NCI-H2227 (cell line): ENCODE results near the gene FAM50B.
A peak's percentile ranks its signal among the peaks of the same experiment; 100 is the strongest.
"Not testable (repeated sequence)": the region's sequence is repeated elsewhere in the genome, so short reads cannot be mapped to it uniquely, and the experiment has no call there.

ENCODE experiments used
- DNase-seq: peaks from one replicate; lab custom pipeline; 2025; ENCODE audit not compliant: unreplicated experiment; lab: John Stamatoyannopoulos, UW

The FAM50B gene

DNA sequence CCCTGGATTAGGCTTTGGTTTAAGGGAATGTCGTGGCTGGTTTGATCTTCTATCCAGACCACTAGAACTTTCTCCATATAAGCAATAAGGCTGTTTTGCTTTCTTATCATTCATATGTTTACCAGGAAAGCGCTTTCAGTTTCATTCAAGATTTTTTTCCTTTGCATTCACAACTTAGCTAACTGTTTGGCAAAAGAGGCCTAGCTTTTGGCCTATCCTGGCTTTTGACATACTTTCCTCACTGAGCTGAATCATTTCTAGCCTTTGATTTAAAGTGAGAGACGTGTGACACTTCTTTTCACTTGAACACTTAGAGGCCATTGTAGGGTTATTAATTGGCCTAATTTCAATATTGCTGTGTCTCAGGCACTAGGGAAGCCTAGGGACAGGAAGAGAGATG is 1.7 kb upstream of the FAM50B start:
- DNase-seq: no peak

DNA sequence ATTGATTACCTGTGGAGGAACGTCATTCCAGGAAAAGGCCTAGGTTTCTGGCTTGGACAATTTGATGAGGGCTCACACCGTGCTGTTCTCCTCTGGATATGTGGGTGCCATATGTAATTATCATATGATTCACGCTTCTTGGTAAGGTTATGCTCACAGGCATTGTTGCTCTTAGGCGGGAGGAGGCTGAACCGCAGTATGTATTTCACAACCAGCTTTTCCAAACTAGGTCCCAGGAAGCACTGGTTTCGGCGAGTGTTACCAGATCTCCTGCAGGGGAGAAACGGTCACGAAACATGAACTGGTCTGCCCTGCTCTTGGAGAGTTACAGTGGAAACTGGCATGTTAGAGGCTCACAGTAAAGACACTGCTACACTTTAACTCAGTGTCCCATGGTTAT is 793 bp upstream of the FAM50B start:
- DNase-seq: peak; percentile 32

DNA sequence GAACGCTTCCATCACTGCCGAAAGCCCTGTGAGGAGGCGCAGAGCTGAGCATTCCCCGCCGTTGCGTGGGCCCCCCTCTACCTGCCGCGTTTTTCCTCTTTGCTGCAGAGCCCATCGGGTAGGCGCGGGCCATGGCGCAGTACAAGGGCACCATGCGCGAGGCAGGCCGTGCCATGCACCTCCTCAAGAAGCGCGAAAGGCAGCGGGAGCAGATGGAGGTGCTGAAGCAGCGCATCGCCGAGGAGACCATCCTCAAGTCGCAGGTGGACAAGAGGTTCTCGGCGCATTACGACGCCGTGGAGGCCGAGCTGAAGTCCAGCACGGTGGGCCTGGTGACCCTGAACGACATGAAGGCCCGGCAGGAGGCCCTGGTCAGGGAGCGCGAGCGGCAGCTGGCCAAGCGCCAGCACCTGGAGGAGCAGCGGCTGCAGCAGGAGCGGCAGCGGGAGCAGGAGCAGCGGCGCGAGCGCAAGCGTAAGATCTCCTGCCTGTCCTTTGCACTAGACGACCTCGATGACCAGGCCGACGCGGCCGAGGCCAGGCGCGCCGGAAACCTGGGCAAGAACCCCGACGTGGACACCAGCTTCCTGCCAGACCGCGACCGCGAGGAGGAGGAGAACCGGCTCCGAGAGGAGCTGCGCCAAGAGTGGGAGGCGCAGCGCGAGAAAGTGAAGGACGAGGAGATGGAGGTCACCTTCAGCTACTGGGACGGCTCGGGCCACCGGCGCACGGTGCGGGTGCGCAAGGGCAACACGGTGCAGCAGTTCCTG is 693 bp downstream of the FAM50B start:
- DNase-seq: no peak

DNA sequence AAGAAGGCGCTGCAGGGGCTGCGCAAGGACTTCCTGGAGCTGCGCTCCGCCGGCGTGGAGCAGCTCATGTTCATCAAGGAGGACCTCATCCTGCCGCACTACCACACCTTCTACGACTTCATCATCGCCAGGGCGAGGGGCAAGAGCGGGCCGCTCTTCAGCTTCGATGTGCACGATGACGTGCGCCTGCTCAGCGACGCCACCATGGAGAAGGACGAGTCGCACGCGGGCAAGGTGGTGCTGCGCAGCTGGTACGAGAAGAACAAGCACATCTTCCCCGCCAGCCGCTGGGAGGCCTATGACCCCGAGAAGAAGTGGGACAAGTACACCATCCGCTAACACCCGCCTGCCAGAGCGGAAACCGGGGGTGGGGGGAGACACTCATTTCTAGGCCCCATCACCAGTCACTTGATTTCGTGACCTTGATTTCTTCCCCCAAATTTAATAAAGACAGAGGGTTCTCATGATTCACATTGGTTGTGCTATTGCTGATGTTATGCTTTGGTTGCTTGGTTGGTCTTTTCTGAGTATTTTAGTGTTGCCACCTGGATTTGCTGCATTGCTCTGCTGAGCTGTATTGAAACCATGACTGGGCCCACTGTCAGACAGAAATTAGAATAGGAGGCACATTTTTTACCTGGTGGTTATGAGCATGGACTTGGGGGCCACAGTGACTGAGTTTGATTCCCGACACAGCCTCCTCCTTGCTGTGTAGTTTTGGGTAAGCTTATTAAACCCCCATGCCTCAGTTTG is 1.5 kb downstream of the FAM50B start:
- no peak for DNase-seq

DNA sequence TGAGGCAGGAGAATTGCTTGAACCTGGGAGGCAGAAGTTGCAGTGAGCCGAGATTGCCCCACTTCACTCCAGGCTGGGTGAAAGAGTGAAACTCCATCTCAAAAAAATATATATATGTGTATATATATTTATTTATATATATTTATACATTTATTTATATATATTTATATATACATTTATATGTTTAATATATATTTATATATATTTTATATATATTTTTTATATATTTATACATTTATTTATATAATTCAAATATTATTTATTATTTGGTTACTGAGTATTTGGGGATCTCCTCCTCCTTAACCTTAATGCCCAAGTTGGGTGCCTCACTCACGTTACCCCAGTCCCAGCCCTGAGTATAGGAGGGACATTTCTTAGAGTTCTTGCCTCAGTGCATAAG is 2.7 kb downstream of the FAM50B start:
- no peak for DNase-seq

DNA sequence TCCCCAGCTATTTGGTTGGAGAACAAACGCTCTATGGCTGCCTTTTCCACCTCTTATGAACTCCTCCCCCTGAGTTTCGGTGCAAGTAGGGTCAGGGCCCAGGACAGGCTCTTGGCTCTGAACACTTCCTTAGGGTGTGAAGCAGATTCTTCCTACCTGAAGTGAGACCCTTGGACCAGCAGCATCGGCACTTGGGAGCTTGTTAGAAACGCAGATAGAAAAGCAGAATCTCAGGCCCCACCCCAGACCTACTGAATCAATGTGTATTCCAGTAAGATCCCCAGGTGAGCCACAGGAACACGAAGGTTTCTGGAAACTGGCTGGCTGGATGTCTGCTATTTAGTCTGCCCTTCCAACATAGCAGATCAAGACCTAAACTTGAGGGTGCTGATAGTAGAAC is 3.2 kb downstream of the FAM50B start:
- no peak for DNase-seq

DNA sequence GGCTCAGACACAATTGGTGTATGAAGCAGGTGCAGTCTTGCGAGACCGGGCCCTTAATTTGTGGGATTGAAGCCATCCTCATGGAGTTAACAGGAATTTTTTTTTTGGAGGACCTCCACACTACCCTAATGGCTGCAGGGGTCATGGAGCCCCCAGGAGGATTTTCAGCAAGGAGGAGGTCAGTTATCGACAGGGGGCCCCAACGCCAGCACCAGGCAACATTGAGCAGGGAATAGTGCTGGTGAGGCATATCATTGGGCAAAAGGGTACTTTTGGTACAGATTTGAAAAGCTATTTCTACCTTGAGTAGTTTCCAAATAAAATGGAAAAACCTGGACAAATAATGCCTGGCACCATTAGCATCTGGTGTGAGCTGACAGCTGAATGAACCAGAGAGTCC is 6.7 kb downstream of the FAM50B start:
- no peak for DNase-seq

DNA sequence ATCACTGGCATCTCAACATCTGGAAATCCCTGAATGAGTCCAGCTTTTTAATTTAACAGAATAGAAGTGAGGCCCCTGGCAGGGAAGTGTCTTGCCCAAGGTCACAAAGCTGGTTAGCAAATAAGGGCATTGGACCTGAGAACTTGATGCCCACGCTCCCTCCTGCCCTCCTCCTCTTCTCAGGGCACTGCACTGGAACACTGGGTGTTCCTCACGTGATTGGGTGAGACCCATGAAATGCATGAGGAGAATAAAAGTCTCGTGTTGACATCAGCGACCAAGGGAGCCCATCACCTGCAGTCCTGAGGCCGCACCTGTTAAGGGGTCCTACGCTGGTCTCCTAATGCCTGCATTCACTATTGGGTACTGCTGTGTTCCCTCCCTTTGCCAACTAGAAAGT is 7.4 kb downstream of the FAM50B start:
- no peak for DNase-seq

DNA sequence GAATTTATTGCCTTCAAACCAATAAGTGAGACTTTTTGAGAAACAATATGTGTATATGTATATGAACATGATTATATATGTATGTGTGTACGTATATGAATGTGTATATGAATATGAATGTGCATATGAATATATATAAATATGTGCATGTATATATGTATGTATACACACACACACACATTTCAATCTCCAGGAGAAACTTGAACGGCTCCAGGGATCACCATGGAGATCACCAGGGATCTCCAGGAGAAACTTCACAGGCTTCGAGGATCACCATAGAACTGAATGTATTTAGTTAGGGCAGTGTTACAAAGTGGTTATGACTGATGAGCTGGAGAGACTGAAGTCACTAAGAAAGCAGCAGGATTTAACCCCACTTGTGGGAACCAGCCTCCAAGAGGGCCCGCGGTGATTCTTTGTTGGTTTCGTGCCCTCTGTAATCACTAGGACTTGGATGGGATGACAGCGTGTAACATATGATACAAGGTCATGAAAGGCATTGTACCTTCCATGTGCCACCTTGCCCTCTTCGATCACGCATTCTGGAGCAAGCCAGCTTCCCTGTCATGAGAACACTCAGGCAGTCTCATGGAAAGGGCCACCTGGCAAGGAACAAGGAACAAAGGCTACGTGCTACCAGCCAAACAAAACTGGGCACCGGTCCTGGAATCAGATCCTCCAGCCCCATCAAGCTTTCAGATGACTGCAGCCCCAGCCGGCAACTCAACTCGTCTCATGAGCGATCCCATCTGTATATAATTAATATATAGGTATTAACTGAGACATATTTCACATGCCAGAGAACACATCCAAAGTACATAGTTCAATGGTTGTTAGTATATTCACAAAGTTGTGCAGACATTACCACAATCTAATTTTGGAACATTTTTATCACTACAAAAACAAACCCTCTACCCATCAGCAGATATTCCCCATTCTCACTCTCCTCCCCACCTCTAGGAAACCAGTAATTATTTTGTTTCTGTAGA is 8.6 kb downstream of the FAM50B start:
- DNase-seq: no peak

DNA sequence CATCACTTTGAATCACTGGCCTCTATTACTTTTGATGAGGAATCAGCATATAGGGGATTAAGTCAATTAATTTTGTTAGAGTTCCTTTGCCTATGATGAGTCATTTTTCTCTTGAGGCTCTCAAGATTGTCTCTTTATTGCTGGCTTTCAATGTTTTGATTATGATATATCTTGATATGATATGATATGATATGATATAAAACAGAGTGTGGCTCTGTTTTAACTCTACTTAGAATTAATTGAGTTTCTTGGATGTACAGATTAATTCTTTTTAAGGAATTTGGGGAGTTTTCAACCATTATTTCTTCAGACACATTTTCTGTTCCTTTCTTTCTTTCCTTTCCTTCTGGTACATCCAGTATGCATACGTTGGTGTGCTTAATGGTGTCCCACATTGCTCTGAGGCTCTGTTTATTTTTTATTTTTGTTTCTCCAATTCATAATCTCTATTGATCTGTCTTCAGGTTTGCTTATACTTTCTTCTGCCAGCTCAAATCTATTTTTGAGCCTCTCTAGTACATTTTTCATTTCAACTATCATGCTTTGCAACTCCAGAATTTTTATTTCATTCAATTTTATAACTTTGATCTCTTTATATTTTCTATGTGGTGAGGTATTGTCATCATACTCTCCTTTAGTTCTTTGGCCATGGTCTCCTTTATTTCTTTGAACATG is 10.8 kb downstream of the FAM50B start:
- DNase-seq: no peak

DNA sequence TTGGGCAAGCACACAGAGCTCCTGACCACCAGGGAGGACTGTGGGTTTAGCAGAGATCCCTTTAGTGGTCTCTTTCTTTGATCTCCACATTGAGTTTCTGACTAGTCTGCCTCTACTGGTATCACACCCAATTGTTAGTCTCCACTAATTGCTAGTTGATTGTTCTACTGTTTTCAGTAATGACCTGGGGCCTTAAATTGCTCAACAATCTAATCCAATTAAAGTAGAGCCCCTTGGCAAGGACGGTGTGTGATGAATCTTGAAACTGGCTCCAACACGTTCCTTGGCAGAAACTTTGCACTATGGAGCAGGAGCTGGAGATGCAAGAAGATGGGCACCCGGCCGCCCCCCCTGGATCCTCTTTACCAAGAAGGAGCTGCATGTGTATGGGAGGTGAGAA is 12.3 kb downstream of the FAM50B start:
- no peak for DNase-seq

DNA sequence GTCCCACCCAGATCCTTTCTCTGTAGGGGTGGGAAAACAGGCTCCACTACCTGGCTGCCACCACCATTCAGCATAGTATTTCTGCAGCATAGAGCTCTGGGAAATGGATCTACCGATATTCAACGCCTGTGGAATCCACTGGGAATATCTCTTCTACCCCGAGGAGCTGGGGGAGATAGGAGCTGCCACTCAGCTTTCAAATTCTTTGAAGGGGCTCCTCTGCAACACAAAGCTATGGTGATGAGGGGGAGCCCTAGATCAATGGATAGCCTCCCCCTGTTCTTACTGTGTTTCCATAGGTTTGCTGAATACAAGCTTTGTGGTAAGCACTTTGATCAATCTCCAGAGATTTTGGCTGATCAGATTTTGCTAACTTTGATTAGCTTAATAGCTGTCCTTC is 12.9 kb downstream of the FAM50B start:
- DNase-seq: no peak

DNA sequence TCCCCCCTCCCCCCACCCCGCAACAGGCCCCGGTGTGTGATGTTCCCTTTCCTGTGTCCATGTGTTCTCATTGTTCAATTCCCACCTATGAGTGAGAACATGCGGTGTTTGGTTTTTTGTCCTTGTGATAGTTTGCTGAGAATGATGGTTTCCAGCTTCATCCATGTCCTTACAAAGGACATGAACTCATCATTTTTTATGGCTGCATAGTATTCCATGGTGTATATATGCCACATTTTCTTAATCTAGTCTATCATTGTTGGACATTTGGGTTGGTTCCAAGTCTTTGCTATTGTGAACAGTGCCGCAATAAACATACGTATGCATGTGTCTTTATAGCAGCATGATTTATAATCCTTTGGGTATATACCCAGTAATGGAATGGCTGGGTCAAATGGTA is 14.1 kb downstream of the FAM50B start:
- not testable (repeated sequence) for DNase-seq

DNA sequence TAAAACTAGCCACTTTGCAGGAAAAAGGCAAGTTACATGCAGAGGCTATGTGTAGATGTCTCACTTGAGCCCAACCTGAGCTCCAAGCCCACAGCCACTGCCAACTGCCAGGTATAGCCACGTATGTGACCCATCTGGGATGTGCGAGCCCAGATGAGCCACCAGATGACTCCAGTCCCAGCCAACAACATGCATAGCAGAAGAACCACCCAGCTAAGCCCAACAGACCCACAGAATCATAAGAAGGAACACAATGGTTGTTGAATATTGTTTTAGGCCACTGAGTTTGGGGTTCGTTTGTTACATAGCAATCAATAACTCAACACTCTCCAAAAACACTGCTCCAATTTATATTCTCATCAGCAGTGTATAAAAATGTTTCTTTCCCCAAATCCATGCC is 16.3 kb downstream of the FAM50B start:
- no peak for DNase-seq

DNA sequence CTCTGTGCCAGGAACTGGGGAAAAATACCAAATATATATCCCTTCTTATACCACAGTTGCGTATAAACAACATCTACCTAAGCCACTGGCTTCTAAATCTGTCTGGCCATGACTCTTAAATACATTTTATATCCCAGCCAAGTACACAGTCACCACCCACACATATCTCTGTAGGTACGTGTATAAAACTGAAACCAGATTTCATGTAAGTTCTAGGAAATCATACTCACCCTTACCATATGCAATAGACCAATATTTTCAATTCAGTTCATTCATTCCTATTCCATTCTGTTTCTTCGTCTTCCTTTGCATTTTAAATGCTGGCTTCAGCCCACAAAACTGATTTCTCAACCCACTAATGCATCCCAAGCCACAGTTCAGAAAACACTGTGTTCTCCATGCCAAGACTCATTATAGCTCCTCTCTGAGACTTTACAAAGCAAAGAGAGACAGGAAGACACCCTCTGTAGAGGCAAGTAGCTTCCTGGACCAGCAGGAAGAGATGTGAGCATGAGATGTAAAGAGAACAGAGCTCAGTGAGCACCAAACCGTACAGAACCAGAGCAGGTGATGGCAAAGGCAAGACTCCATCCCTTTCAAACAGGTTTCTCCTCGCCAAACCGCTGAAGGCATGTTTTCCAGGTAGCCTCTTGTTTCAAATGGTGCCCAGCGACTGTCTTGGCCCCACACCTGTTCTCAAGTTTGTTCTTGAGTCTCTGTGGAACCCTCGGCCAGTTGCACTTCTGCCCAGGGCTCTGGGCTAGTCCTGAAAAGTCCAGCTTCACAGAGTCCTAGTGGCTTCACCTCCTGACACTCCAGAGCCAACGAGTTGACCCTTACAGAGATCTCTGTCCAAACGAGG is 18.7 kb downstream of the FAM50B start:
- DNase-seq: no peak

DNA sequence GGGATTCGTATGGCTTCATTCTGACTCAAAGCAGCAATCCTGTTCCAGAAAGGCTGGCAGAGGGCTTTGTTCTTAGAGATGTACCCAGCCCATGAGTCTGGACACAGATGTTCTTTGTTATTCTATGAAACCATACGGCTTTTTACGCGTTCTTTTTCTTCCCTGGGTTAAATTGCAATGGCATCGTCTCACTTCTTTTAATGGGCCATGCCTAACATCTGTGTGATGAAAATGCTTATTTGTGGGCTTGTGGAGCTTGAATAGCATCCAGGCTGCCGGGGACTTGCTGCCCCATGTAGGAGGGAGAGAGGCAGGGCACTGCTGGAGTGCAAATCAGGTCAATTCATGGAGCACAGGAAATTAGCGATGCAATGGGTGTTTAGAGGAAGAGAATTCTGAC is 19.4 kb downstream of the FAM50B start:
- no peak for DNase-seq

DNA sequence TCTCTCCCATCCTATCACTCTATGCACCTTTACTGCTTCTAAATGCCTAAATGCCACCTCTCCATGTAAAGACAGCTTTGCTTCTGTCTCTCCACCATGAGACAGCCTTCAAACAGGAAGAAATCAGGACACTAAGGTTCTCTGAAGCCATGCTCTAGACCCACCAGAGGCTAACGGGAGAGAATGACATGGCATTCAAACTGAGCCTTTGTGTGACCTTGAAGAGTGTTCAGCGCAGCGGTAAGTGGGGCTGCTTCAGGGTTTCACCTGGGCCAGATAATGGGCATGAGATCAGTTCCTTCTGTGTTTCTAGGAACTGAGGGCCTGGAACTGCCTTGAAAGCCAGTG is 20.1 kb downstream of the FAM50B start:
- DNase-seq: no peak

DNA sequence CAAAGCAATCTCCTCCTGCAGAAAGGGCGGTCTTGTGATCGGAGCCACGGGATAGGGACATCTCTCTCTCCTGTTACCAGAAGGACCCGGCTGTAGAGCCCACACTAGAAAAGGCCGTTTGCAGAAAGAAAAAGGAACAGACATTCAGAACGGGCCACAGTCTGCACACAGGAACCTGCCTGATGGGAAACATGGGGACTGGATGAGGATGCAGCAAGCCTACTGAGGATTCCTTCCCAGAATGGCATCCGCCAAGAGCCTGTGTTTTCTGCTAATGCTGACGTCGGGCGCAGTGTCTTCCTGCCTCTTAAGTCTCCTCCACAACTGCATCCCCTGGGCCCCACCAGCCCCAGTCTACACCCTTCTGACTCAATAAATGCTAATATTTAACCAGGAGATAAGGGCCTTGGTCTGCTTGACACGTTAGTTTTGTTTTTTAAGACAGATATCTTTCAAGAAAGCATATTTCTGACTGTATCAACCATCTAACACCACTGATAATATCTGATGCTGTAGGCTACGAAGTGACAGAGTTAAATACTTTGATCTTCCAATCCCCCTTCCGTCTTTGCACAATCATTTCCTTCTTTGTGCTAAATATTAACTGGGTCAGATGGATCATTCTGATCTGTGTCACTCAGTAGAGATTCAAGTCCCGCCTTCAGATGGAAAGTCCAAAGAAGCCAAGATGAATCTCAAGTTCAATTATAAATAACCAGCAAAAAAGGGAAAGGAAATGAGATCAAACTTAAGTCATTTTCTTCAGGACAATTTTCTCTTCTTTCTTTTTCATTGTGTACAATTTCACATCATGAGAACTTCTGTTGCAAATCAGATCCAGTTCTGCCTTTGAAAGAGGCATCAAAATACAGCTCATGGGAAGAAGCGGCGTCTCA is 20.7 kb downstream of the FAM50B start:
- no peak for DNase-seq

DNA sequence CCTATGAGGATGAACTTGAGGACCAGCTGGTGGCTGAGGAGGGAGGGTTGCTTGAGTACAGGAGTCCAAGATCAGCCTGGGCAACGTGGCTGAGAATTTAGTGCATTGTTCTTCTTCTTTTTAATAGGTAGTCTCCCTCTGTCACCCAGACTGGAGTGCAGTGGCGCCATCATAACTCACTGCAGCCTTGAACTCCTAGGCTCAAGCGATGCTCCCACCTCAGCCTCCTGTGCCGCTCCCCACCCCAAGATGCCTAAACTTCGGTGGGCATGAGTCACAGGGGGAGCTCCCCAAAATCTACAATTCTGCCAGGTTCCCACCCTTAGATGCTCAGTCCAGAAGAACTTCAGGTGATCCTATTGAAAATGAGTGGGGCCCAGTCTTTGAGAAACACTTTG is 21.4 kb downstream of the FAM50B start:
- DNase-seq: no peak
